GM21737 (cell line): Measurements from ENCODE around the gene RAB3C.
"Not testable (repeated sequence)": the region's sequence is repeated elsewhere in the genome, so short reads cannot be mapped to it uniquely, and the experiment has no call there.

Experiments used
- ATAC-seq: cut with Tn5 transposase; IDR thresholded peaks from one replicate; pipeline ENCODE4 v1.9.1; 2021; ENCODE audit warnings: mild to moderate bottlenecking, moderate library complexity; ENCODE audit not compliant: unreplicated experiment

RAB3C gene, protein sequence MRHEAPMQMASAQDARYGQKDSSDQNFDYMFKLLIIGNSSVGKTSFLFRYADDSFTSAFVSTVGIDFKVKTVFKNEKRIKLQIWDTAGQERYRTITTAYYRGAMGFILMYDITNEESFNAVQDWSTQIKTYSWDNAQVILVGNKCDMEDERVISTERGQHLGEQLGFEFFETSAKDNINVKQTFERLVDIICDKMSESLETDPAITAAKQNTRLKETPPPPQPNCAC

DNA sequence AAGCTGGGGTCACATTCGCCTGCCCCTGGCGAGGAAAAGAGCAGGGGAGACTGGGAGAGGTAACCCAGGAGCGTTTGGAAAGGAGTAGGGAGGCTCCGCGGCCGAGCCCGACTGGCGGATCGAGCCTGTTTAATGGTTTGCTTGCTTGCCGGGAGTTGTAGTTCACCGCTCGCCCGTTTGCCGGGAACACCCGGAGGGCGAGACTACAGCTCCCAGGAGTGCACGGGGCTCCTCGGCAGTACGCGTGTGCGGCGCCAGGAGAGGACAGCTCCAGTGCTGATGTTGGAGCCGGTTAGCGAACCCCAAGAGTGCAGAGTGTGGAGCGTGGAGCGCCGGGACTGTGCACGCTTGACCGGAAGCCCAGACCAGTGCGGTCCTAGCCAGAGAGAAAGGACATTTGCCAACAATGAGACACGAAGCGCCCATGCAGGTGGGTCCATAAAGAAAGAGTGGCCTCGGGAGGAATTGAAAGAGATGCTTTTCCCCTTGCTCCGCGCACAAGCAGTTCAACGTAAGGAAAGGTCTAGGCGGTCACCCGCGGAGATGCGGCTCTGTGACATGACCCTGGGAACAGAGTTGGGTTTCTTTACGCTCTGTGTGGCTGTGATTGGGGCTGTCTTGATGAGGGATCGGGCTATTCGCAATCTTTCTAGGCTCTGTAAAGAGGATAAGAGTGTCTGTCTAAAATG is at the start of gene RAB3C:
Gene RAB3C (plus strand): TSS at position 273 of the 689 bp plus-strand sequence. CDS start 134 bp downstream, at position 407.
- ATAC-seq, result peak; percentile 100

GRCh38 chr5:58541935-58542334 is 40.9 kb upstream of the RAB3C start:
- not testable (repeated sequence) for ATAC-seq

DNA sequence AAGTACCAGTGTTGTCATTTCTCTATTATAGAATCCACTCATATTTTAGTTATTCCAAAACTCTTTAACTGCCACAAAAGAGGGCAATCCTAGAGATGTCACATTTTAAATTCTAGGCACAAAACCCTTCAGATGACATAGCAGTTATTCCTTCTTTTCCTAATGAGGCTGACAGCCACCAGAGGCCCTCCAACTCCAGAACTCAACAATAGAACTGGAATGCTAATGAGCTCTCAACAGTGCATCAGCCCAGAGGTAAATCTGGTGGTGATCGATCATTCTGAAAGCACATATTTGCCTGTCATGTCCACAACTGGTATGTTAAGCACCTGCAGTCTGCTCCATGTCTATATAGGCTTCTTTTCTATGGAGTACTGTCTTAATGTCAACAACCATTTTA is 40.2 kb upstream of the RAB3C start:
- no peak for ATAC-seq

GRCh38 chr5:58543723-58544122 is 39.2 kb upstream of the RAB3C start:
- no peak for ATAC-seq

DNA sequence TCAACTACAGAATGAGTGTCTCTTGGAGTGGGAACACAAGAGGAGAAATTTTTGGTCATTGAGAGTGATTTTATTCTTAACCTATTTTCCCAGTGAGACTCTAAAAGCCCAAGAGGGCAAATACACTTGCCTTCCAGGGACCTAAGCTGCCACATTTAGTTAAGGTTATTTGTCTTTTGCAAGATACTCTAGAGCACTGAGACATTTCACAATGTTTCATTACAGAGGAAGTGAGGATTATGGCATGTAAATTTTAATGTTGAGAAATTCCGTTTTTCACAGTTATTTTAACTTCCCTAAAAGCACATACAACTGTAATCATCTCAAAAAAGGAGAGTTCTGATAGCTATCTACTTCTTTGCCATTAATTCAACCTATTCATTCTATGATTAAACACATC is 38.7 kb upstream of the RAB3C start:
- no peak for ATAC-seq

- ATAC-seq, result no peak
Measured at GRCh38 chr5:58544926-58545325, 37.9 kb upstream of the RAB3C start.

DNA sequence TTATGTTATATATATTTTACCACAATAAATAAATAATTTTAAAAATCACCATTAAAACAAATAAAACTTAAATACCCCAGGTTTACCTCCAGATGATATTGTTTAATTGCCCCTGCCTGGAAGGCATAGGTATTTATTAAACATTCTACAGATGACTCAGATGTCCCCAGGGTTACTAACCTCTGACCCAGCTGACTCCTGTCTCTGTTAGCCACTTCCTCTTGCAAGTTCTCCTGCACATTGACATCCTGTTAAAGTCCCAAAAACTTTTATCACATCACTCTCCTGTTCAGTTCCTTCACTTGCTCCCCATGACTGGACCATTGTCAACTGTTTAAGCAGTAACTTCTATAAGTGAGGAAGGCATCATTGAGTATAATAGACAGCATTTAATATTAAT is 37.0 kb upstream of the RAB3C start:
- peak; percentile 96 for ATAC-seq

GRCh38 chr5:58548068-58548467 is 34.8 kb upstream of the RAB3C start:
- ATAC-seq, result no peak

DNA sequence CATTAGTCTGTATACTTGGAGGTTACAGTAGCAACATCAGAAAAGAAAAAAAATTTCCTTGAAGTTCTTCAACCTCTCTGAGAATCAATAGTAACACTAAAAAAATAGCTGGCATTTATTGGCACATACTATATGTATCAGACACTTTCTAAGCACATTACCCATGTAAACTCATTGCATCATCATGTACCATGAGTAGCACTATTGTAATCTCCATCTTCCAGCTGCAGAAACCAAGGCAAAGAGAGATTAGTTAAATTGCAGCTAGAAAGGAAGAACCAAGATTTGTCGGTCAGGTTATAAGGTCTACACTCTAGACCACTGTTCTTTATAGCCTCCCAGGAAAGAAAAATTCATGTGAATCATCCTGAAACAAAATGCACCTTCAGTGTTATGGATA is 31.4 kb upstream of the RAB3C start:
- no peak for ATAC-seq

GRCh38 chr5:58557665-58558338 is 25.1 kb upstream of the RAB3C start:
- not testable (repeated sequence) for ATAC-seq

- ATAC-seq, result not testable (repeated sequence)
Measured at GRCh38 chr5:58563016-58563700, 19.7 kb upstream of the RAB3C start.

DNA sequence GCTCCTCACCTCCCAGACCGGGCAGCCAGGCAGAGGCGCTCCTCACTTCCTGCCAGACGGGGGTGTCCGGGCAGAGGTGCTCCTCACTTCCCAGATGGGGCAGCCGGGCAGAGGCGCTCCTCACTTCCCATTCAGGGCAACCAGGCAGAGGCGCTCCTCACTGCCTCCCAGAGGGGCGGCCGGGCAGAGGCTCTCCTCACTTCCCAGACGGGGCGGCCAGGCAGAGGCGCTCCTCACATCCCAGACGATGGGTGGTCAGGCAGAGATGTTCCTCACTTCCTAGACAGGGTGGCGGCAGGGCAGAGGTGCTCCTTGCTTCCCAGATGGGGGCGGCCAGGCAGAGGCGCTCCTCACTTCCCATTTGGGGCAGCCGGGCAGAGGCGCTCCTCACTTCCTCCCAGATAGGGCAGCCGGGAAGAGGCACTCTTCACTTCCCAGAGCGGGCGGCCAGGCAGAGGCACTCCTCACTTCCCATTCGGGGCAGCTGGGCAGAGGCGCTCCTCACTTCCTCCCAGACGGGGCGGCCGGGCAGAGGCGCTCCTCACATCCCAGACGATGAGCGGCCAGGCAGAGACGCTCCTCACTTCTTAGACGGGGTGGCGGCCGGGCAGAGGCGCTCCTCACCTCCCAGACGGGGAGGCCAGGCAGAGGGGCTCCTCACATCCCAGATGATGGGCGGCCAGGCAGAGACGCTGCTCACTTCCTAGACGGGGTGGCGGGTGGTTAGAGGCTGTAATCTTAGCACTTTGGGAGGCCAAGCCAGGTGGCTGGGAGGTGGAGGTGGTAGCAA is 18.6 kb upstream of the RAB3C start:
- not testable (repeated sequence) for ATAC-seq

DNA sequence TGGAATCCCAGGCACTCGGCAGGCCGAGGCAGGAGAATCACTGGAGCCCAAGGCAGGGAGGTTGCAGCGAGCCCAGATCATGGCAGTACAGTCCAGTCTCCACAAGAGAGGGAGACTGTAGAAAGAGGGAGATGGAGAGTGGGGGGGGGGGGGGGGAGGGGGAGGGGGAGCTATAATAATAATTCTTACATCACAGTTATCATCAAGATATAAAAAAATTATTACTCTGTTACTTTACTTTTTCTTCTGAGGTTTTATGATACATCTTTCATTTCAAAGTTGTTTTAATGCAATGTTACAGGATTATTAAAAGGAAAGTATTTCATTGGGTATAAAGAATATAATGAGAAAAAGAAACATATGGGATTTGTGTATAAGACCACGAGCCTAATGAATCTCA is 17.8 kb upstream of the RAB3C start:
- ATAC-seq, result no peak

- ATAC-seq, result no peak
Measured at GRCh38 chr5:58571501-58571900, 11.4 kb upstream of the RAB3C start.

- not testable (repeated sequence) for ATAC-seq
Measured at GRCh38 chr5:58572973-58573372, 9.9 kb upstream of the RAB3C start.

DNA sequence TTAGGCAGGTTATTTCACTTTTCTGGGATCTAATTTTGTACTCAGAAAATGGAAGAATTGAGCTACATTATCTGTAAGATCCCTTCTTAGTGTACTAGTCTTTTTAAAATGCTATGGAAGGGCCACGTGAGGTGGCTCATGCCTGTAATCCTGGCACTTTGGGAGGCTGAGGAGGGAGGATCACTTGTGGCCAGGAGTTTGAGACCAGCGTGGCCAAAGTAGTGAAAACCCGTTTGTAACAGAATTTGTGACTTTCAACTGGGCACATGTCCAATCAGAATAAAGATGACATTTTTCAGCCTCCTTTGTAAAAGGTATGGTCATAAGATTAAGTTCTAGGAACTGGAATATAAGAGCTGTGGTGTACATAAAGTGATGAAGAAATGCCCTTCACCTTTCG is 3.1 kb upstream of the RAB3C start:
- ATAC-seq, result no peak

- ATAC-seq, result peak; percentile 29
Measured at GRCh38 chr5:58582019-58582802, 664 bp upstream of the RAB3C start.

DNA sequence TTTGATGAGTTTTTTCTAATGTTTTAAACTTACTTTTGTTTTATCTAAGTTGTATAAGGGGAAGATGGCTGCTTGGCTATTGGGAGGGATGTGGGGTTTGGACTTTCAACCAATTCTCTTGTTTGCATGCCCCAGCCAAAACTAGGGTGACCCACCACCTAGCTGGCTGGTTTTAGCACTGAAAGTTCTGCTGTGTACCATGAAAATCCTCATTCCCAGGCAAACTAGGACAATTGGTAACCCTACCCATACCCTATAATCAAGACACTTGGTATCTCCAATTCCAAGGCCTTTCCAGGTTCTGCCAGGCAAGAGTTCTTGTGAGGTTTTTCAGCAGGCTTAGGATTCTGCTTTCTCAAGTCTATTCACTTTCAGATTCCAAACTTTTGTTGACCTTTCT is 13.1 kb downstream of the RAB3C start:
- no peak for ATAC-seq

DNA sequence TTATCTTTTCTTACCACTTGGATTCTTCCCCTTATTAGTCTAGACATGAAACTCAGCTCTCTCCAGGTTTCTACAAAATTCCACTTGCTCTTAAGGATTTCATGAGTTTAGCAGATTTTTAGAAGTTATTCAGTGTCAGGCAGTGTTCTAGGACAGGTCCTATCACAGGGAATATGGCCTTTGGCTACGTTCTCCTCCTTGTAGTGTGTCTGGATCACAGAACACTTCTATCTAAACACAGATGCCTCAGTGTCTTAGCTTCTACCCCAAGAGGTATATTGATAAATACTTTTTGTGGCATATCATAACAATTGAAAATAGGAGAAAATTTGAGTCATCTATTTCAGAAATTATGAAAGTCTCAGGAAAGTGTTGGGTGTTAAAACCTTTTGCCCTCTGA is 15.6 kb downstream of the RAB3C start:
- ATAC-seq, result no peak

DNA sequence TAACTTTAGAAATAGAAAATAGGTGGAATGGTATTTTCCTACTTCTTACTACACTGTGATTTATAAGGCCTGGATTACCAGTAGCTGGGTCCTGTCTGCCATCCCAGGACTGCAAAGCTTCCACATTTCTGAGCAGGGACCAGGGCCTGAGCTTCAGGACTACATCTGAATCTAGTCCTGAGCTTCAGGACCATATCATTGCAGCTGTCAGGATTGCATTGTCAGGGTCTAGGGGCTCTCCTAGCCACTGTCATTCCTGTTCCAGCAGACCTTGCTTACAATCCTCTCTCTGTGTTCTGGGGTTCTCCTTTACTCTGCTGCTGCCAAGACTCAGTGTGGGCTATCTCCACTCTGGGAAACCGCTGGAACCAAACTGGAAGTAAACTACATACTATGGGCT is 16.3 kb downstream of the RAB3C start:
- no peak for ATAC-seq
